Activated T-helper 17 cell treated with anti-CD3 and anti-CD28 coated beads, Interleukin-2, amount 50 U/mL, for 72 hours (primary cell): Measurements from ENCODE around the gene CD93. TPM values are rescaled to one million over a fixed set of nuclear protein-coding genes. Genes with fewer than 3 reads are reported as not detected.

Experiments
- ATAC-seq: fragments of 150-1000 bp; cut with Tn5 transposase; replicated peaks from 2 replicates; pipeline ENCODE4 v1.10.0; 2021; ENCODE audit warnings: mild to moderate bottlenecking, moderate library complexity
- H3K27ac Mint-ChIP-seq: one replicate; pipeline ENCODE4 v1.8.0; 2022; ENCODE audit warnings: mixed read lengths
- H3K27me3 Mint-ChIP-seq: one replicate; pipeline ENCODE4 v1.8.0; 2022; ENCODE audit warnings: mixed read lengths
- H3K36me3 Mint-ChIP-seq: one replicate; pipeline ENCODE4 v1.8.0; 2022; ENCODE audit warnings: low read depth, mild to moderate bottlenecking, mixed read lengths
- H3K4me1 Mint-ChIP-seq: one replicate; pipeline ENCODE4 v1.8.0; 2022; ENCODE audit warnings: mixed read lengths
- H3K4me3 Mint-ChIP-seq: one replicate; pipeline ENCODE4 v1.8.0; 2022; ENCODE audit warnings: mild to moderate bottlenecking, mixed read lengths
- H3K9me3 Mint-ChIP-seq: one replicate; pipeline ENCODE4 v1.8.0; 2022; ENCODE audit warnings: mixed read lengths
- total RNA-seq, 2 donors: library from RNA; stranded (reverse); gene quantifications; one replicate each; pipeline ENCODE4 v1.2.3, GENCODE V29; 2022

The CD93 gene
- total RNA-seq, 2 donors from 2014 or later: 5.4 to 6.7 TPM

DNA sequence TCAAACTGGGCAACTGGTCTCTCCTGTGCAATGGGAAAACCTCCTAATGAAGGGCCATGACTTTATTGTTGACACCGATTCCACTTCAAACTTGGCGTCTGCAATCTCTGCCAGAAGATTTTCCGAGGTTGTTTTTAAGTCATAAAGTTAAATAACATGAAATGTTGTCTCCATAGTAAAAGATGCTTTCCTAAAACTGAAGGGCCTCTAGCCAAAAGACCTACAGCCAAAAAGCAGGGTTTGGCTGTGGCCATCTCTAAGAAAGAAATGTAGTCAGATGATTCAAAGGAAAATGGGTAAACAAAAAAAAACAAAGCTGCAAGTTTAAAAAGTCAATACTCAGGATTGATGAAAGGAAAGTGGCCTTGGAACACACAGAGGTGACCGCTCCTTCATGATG lies 14.1 kb downstream of the CD93 start:
- H3K36me3 Mint-ChIP-seq: no peaks in the 10 kb centered on the region
- no peaks in the 10 kb centered on the region for H3K4me1 Mint-ChIP-seq
- no peak overlapping the region for H3K4me3 Mint-ChIP-seq
- H3K9me3 Mint-ChIP-seq: no peaks in the 10 kb centered on the region
- no peak for ATAC-seq
- H3K27ac Mint-ChIP-seq: no peak overlapping the region
- H3K27me3 Mint-ChIP-seq: peaks cover 3% of the 10 kb centered on the region

GRCh38 chr20:23071398-23071797 lies 14.7 kb downstream of the CD93 start:
- H3K36me3 Mint-ChIP-seq: no peaks in the 10 kb centered on the region
- H3K27ac Mint-ChIP-seq: no peak overlapping the region
- no peak overlapping the region for H3K4me3 Mint-ChIP-seq
- peaks cover 6% of the 10 kb centered on the region for H3K27me3 Mint-ChIP-seq
- H3K9me3 Mint-ChIP-seq: no peaks in the 10 kb centered on the region
- no peak for ATAC-seq
- no peaks in the 10 kb centered on the region for H3K4me1 Mint-ChIP-seq

DNA sequence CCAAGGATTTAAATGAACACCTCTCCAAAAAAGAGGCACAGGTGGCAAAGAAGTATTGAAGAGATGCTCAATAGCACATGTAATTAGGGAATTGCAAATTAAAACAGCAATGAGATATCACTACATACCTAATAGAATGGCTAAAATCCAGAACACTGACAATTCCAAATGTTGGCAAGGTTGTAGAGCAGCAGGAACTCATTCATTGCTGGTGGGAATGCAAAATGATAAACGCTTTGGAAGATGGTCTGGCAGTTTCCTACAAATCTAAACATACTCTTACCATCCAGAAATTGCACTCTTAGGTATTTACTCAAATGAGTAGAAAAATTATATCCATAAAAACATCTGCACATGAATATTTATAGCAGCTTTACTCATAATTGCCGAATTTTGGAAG lies 17.0 kb downstream of the CD93 start:
- Mint-ChIP-seq H3K9me3 (no peaks in the 10 kb centered on the region), H3K27me3 (peaks cover 9% of the 10 kb centered on the region), H3K4me3 (no peak overlapping the region), H3K4me1 (no peaks in the 10 kb centered on the region), H3K36me3 (no peaks in the 10 kb centered on the region), H3K27ac (no peak overlapping the region)
- no peak for ATAC-seq

- H3K27ac Mint-ChIP-seq: no peak overlapping the region
- H3K4me3 Mint-ChIP-seq: no peak overlapping the region
- ATAC-seq: no peak
- H3K4me1 Mint-ChIP-seq: no peaks in the 10 kb centered on the region
- no peaks in the 10 kb centered on the region for H3K36me3 Mint-ChIP-seq
- peaks cover 12% of the 10 kb centered on the region for H3K27me3 Mint-ChIP-seq
- H3K9me3 Mint-ChIP-seq: no peaks in the 10 kb centered on the region
Measured at GRCh38 chr20:23068283-23068682, 17.8 kb downstream of the CD93 start.

DNA sequence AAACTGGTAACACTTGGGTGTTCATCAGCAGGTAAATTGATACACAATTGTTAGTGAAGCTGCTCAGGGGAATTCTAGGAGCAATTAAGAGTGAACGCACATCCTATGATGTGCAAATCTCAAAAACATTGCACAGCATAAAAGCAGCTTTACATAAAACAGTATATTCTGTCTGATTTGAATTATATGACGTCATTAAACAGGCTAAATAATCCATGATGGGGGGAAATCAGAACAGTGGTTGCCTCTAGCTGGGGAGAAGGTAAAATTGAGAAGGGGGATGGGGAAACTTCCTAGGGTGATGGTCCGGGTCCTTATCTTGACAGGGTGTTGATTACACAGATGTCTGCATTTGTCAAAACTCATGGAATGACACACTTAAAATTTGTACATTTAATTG lies 19.4 kb downstream of the CD93 start:
- Mint-ChIP-seq H3K4me1 (no peaks in the 10 kb centered on the region), H3K27ac (no peak overlapping the region), H3K9me3 (no peaks in the 10 kb centered on the region), H3K27me3 (peaks cover 15% of the 10 kb centered on the region), H3K4me3 (no peak overlapping the region), H3K36me3 (no peaks in the 10 kb centered on the region)
- no peak for ATAC-seq

DNA sequence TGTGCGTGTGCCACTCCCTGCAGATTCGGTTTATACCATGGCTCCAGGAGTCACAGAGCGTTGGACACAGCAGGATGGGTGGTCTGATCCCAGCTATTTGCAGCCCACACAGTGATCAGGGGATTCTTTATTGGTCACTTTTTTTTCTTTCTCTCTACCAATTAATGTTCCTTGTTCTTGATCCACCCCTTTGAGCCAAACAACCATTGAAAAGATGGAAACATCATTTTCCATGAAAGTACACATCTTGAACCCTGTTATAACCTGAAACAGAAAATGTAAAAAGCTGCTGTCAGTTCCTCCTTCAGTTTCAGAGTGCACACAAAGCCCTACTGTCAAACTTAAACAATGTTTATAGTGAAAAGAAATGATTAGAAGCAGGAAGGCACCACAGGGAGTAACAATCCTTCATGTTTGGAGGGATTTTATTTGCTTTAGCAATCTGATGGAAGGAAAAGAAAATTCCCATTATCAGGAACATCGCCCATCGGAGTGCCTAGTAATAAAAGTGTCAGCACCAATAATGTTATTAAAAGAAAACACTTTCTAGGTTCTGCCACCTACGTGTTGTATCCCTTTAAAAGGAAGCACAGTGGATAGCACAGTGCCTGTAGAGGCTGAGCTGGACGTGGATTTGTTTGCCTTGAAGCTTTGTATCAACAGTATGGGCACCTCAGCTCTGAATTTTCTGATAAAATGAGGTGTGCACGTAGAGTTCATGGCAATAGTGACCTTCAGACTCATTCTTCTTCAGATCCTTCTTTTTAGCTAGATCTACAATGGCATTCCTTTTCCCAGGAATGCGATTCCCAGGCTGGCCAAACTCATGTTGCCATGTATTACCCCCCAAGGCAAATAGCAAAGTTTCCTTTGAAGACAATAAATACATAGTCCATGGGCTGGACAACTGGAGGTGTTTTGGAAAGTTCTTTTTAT lies 20.6 kb downstream of the CD93 start:
- Mint-ChIP-seq H3K27ac (no peak overlapping the region), H3K27me3 (peaks cover 15% of the 10 kb centered on the region), H3K36me3 (no peaks in the 10 kb centered on the region), H3K9me3 (no peaks in the 10 kb centered on the region), H3K4me3 (no peak overlapping the region), H3K4me1 (no peaks in the 10 kb centered on the region)
- ATAC-seq: no peak

GRCh38 chr20:23063581-23063980 lies 22.5 kb downstream of the CD93 start:
- H3K27ac Mint-ChIP-seq: no peak overlapping the region
- H3K9me3 Mint-ChIP-seq: no peaks in the 10 kb centered on the region
- peaks cover 12% of the 10 kb centered on the region for H3K27me3 Mint-ChIP-seq
- no peaks in the 10 kb centered on the region for H3K4me1 Mint-ChIP-seq
- ATAC-seq: no peak
- no peak overlapping the region for H3K4me3 Mint-ChIP-seq
- H3K36me3 Mint-ChIP-seq: no peaks in the 10 kb centered on the region

GRCh38 chr20:23063168-23063567 lies 23.0 kb downstream of the CD93 start:
- Mint-ChIP-seq H3K27me3 (peaks cover 12% of the 10 kb centered on the region), H3K4me3 (no peak overlapping the region), H3K27ac (no peak overlapping the region), H3K36me3 (no peaks in the 10 kb centered on the region), H3K9me3 (no peaks in the 10 kb centered on the region), H3K4me1 (no peaks in the 10 kb centered on the region)
- no peak for ATAC-seq

- Mint-ChIP-seq H3K9me3 (no peaks in the 10 kb centered on the region), H3K4me1 (no peaks in the 10 kb centered on the region), H3K27ac (no peak overlapping the region), H3K36me3 (no peaks in the 10 kb centered on the region), H3K27me3 (peaks cover 12% of the 10 kb centered on the region), H3K4me3 (no peak overlapping the region)
- ATAC-seq: no peak
Measured at GRCh38 chr20:23062632-23063031, 23.5 kb downstream of the CD93 start.

DNA sequence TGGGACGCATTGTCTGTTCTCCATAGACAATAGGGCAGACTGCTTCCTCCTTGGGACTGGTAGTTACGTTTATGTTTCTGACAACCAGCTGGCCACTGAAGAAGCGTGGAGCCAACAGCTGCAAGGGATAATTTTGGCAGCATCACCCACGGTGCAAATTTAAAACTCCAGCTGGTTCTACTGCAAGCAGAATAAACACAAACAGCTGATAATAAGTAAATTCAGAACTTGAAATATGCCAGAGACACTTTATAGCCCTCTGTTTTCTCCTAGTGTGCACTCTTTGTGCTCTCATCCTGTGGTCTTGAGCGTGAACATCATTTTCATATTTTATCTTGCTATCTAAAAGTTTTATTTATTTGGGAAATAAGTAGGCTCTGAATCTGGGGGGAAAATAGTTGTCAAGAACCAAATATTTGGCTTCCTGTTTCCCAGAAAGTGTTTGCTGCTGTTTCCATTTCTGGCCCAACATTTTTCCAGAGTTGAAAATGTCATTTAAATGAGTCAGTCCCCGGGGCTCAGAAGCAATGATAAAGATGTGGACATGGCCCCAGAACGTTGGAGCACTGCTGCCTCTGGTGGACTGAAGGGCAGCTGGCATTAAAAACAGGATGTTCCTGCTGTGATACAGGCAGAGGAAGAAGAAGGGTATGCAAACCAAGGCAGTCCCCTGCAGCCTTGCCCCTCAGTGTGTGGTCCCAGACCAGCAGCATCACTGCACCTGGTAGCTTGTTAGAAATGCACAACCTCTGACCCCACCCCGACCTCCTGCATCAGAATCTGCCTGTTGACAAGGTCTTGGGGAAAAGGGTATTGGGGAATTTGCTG lies 24.2 kb downstream of the CD93 start:
- H3K4me1 Mint-ChIP-seq: no peaks in the 10 kb centered on the region
- H3K4me3 Mint-ChIP-seq: no peak overlapping the region
- H3K27ac Mint-ChIP-seq: no peak overlapping the region
- peaks cover 12% of the 10 kb centered on the region for H3K27me3 Mint-ChIP-seq
- no peak for ATAC-seq
- H3K36me3 Mint-ChIP-seq: no peaks in the 10 kb centered on the region
- no peaks in the 10 kb centered on the region for H3K9me3 Mint-ChIP-seq

GRCh38 chr20:23061262-23061661 lies 24.9 kb downstream of the CD93 start:
- Mint-ChIP-seq H3K9me3 (no peaks in the 10 kb centered on the region), H3K4me3 (no peak overlapping the region), H3K27ac (no peak overlapping the region), H3K36me3 (no peaks in the 10 kb centered on the region), H3K4me1 (no peaks in the 10 kb centered on the region), H3K27me3 (peaks cover 9% of the 10 kb centered on the region)
- no peak for ATAC-seq

DNA sequence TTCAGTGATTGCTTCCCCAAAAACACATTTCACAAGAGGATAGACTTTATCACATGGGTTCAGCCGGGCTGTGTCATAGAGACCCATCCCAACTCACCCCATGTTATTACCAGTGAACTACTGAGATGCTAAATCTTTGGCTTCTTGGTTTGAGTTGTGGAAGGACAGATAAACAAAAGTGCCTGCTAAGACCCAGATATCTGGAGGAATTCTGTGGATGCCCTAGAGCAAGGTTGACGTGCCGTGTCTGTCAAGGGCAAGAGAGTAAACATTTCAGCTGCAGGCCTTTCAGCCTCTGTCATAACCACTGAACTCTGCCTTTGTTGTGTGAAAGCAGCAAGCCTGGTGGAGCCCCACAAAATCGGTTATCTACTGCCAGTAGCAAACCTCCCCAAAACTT lies 25.5 kb downstream of the CD93 start:
- ATAC-seq: no peak
- H3K9me3 Mint-ChIP-seq: no peaks in the 10 kb centered on the region
- H3K4me3 Mint-ChIP-seq: no peak overlapping the region
- H3K27ac Mint-ChIP-seq: no peak overlapping the region
- H3K27me3 Mint-ChIP-seq: peaks cover 9% of the 10 kb centered on the region
- no peaks in the 10 kb centered on the region for H3K36me3 Mint-ChIP-seq
- no peaks in the 10 kb centered on the region for H3K4me1 Mint-ChIP-seq

GRCh38 chr20:23059846-23060245 lies 26.3 kb downstream of the CD93 start:
- no peaks in the 10 kb centered on the region for H3K4me1 Mint-ChIP-seq
- no peaks in the 10 kb centered on the region for H3K36me3 Mint-ChIP-seq
- H3K9me3 Mint-ChIP-seq: no peaks in the 10 kb centered on the region
- peaks cover 6% of the 10 kb centered on the region for H3K27me3 Mint-ChIP-seq
- H3K4me3 Mint-ChIP-seq: no peak overlapping the region
- ATAC-seq: no peak
- H3K27ac Mint-ChIP-seq: no peak overlapping the region

GRCh38 chr20:23059001-23059400 lies 27.1 kb downstream of the CD93 start:
- Mint-ChIP-seq H3K4me3 (no peak overlapping the region), H3K9me3 (no peaks in the 10 kb centered on the region), H3K36me3 (no peaks in the 10 kb centered on the region), H3K27me3 (peaks cover 6% of the 10 kb centered on the region), H3K4me1 (no peaks in the 10 kb centered on the region), H3K27ac (no peak overlapping the region)
- ATAC-seq: no peak

DNA sequence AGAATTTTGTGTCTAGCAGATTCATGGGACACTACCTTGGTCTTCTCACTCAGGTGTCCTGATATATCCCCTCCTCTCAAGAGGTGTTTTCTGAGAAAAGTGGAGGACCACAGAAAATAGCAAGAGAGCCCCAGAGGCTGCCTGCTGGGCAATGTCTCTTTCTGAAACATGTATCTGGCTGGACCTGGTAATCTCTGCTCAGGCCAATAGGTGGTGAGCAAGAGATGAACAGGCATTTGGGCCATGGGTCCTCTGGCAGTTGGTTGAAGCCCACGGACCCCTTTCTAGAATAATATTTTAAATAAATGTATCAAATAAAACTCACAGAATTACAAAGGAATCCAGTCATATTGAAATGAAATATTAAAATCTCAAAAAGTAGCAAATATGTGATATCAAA lies 27.9 kb downstream of the CD93 start:
- no peak for ATAC-seq

More for the DNA sequence above, 27.9 kb downstream of the CD93 start:
- Mint-ChIP-seq H3K36me3 (no peaks in the 10 kb centered on the region), H3K9me3 (no peaks in the 10 kb centered on the region), H3K27me3 (peaks cover 5% of the 10 kb centered on the region), H3K4me3 (no peak overlapping the region), H3K4me1 (no peaks in the 10 kb centered on the region), H3K27ac (no peak overlapping the region)
